SK-N-SH (cell line): ENCODE results near the gene RAPGEF6.

Source experiments
- SIN3A ChIP-seq: IDR thresholded peaks from 2 replicates; pipeline ENCODE4 v1.6.1; 2012; ENCODE audit warnings: low read depth, mild to moderate bottlenecking, low read length, moderate library complexity, borderline replicate concordance
- SMC3 ChIP-seq: IDR thresholded peaks from 2 replicates; pipeline ENCODE4 v1.6.1; 2012; ENCODE audit warnings: low read depth, low read length, improper control_type of control experiment
- TF ChIP-seq, protein P1 (sequence below): fragments of 200-600 bp; sonication (generic); IDR thresholded peaks from 2 replicates; pipeline ENCODE4 v1.6.1; 2017; ENCODE audit warnings: antibody characterized with exemption, mild to moderate bottlenecking, moderate library complexity
- TF ChIP-seq, protein P2 (sequence below): IDR thresholded peaks from 2 replicates; pipeline ENCODE4; 2012
- TF ChIP-seq, protein P3 (sequence below): fragments of 150-350 bp; IDR thresholded peaks from 2 replicates; pipeline ENCODE4 v1.6.1; 2017; ENCODE audit warnings: antibody characterized with exemption, low read length, low read depth, borderline replicate concordance

DNA sequence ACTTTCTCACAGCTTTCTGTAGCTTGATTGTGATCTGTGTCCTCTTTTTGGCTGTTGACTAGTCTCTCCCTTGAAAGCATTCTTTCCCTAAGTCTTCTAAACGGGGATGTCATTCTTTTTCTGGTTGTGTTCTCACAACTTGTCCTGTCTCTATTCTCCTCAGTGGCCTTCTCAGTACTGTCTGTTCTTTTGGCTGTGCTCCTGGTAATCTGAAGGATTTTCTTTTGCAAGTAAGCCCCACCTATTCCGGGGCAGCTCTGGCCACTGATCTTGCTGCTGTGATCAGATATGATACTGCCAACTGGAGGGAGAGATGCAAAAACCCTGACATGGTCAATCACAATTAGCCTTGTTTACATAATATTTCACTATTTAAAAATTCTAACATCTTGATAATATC, 198.9 kb downstream of the RAPGEF6 start:
- TF ChIP-seq, protein P1, sequence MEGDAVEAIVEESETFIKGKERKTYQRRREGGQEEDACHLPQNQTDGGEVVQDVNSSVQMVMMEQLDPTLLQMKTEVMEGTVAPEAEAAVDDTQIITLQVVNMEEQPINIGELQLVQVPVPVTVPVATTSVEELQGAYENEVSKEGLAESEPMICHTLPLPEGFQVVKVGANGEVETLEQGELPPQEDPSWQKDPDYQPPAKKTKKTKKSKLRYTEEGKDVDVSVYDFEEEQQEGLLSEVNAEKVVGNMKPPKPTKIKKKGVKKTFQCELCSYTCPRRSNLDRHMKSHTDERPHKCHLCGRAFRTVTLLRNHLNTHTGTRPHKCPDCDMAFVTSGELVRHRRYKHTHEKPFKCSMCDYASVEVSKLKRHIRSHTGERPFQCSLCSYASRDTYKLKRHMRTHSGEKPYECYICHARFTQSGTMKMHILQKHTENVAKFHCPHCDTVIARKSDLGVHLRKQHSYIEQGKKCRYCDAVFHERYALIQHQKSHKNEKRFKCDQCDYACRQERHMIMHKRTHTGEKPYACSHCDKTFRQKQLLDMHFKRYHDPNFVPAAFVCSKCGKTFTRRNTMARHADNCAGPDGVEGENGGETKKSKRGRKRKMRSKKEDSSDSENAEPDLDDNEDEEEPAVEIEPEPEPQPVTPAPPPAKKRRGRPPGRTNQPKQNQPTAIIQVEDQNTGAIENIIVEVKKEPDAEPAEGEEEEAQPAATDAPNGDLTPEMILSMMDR, result no peak
- TF ChIP-seq, protein P2, sequence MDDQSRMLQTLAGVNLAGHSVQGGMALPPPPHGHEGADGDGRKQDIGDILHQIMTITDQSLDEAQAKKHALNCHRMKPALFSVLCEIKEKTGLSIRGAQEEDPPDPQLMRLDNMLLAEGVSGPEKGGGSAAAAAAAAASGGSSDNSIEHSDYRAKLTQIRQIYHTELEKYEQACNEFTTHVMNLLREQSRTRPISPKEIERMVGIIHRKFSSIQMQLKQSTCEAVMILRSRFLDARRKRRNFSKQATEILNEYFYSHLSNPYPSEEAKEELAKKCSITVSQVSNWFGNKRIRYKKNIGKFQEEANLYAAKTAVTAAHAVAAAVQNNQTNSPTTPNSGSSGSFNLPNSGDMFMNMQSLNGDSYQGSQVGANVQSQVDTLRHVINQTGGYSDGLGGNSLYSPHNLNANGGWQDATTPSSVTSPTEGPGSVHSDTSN, result no peak
- TF ChIP-seq, protein P3, sequence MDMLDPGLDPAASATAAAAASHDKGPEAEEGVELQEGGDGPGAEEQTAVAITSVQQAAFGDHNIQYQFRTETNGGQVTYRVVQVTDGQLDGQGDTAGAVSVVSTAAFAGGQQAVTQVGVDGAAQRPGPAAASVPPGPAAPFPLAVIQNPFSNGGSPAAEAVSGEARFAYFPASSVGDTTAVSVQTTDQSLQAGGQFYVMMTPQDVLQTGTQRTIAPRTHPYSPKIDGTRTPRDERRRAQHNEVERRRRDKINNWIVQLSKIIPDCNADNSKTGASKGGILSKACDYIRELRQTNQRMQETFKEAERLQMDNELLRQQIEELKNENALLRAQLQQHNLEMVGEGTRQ, result no peak
- TF ChIP-seq SMC3 (no peak), SIN3A (no peak)
